Activated CD8-positive, alpha-beta memory T cell treated with anti-CD3 and anti-CD28 coated beads, Interleukin-2, amount 50 U/mL, for 1 hour (primary cell): ENCODE data around the gene C2CD2L.
"Not testable (repeated sequence)": the region's sequence is repeated elsewhere in the genome, so short reads cannot be mapped to it uniquely, and the experiment has no call there.

Source experiments
- DNase-seq: peaks from one replicate; pipeline ENCODE4 v3.0.0-alpha.2; 2020; ENCODE audit errors: extremely low read depth

Gene C2CD2L

GRCh38 chr11:119093942-119094815, 13.0 kb upstream of the C2CD2L start:
- no peak for DNase-seq

- no peak for DNase-seq
Observed at GRCh38 chr11:119094816-119095065, 12.4 kb upstream of the C2CD2L start.

- peak; percentile 100 for DNase-seq
Observed at GRCh38 chr11:119095066-119095880, 11.9 kb upstream of the C2CD2L start.

GRCh38 chr11:119099711-119100110, 7.4 kb upstream of the C2CD2L start:
- no peak for DNase-seq

GRCh38 chr11:119100246-119100970, 6.7 kb upstream of the C2CD2L start:
- DNase-seq: no peak

- no peak for DNase-seq
Observed at GRCh38 chr11:119100994-119101758, 6.0 kb upstream of the C2CD2L start.

GRCh38 chr11:119101759-119102423, 5.3 kb upstream of the C2CD2L start, which contains the start of gene DPAGT1:
TSS of gene DPAGT1 (minus strand) at chr11:119101853. CDS start at chr11:119101655, 198 bp downstream.
- DNase-seq: peak; percentile 59

- not testable (repeated sequence) for DNase-seq
Observed at GRCh38 chr11:119103161-119103664, 3.9 kb upstream of the C2CD2L start.

GRCh38 chr11:119103793-119104192, 3.4 kb upstream of the C2CD2L start:
- DNase-seq: no peak

- DNase-seq: no peak
Observed at GRCh38 chr11:119107538-119108145, 498 bp downstream of the C2CD2L start.

GRCh38 chr11:119108146-119108856, 1.2 kb downstream of the C2CD2L start:
- DNase-seq: no peak

- no peak for DNase-seq
Observed at GRCh38 chr11:119108857-119109221, 1.7 kb downstream of the C2CD2L start.

- no peak for DNase-seq
Observed at GRCh38 chr11:119109843-119110242, 2.7 kb downstream of the C2CD2L start.

- DNase-seq: no peak
Observed at GRCh38 chr11:119110439-119110838, 3.3 kb downstream of the C2CD2L start.

- no peak for DNase-seq
Observed at GRCh38 chr11:119111361-119111925, 4.3 kb downstream of the C2CD2L start.

- DNase-seq: no peak
Observed at GRCh38 chr11:119112314-119113020, 5.3 kb downstream of the C2CD2L start.

GRCh38 chr11:119113716-119114115, 6.6 kb downstream of the C2CD2L start:
- no peak for DNase-seq

- no peak for DNase-seq
Observed at GRCh38 chr11:119114351-119114750, 7.2 kb downstream of the C2CD2L start.
